Measurements from ENCODE around the gene GRAPL.
"Not testable (repeated sequence)": the region's sequence is repeated elsewhere in the genome, so short reads cannot be mapped to it uniquely, and the experiment has no call there.

DNA sequence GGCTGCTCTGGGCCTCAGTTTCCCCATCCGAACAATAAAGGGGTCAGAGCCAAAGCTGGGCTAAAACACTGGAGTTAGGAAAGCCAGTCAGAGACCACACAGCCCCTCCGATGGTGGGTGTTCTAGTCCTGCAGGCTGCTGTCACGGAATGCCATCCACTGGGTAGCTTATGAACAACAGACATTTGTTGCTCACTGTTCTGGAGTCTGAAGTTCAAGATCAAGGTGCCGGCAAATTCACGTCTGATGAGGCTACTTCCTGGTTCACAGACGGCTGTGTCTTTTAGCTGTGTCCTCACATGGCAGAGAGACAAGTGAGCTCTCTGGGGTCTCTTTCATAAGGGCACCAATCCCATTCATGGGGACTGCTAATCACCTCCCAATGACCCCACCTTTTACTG, 9.2 kb downstream of the GRAPL start:
- TF ChIP-seq, protein P1, sequence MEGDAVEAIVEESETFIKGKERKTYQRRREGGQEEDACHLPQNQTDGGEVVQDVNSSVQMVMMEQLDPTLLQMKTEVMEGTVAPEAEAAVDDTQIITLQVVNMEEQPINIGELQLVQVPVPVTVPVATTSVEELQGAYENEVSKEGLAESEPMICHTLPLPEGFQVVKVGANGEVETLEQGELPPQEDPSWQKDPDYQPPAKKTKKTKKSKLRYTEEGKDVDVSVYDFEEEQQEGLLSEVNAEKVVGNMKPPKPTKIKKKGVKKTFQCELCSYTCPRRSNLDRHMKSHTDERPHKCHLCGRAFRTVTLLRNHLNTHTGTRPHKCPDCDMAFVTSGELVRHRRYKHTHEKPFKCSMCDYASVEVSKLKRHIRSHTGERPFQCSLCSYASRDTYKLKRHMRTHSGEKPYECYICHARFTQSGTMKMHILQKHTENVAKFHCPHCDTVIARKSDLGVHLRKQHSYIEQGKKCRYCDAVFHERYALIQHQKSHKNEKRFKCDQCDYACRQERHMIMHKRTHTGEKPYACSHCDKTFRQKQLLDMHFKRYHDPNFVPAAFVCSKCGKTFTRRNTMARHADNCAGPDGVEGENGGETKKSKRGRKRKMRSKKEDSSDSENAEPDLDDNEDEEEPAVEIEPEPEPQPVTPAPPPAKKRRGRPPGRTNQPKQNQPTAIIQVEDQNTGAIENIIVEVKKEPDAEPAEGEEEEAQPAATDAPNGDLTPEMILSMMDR (IDR thresholded peaks at IDR 0.05) = not testable (repeated sequence)
- TF ChIP-seq POLR2AphosphoS5 (IDR thresholded peaks at IDR 0.05) = not testable (repeated sequence)
